Urinary bladder (tissue), 4 donors: Measurements from ENCODE around the gene ST3GAL4. TPM values are rescaled to one million over a fixed set of nuclear protein-coding genes. Genes with fewer than 3 reads are reported as not detected.

Experiments used
- DNase-seq: peaks from one replicate; pipeline ENCODE4 v3.0.0-alpha.2; 2015; ENCODE audit errors: extremely low spot score
- H3K27ac ChIP-seq: one replicate; pipeline ENCODE4 v1.5.1; 2013; ENCODE audit warnings: low read depth, mild to moderate bottlenecking, moderate library complexity
- H3K36me3 ChIP-seq: one replicate; pipeline ENCODE4 v1.6.1; 2013; ENCODE audit warnings: mild to moderate bottlenecking, moderate library complexity; ENCODE audit not compliant: insufficient read depth
- H3K4me1 ChIP-seq: one replicate; pipeline ENCODE4 v1.6.1; 2013; ENCODE audit warnings: mild to moderate bottlenecking, moderate library complexity; ENCODE audit not compliant: insufficient read depth
- H3K4me3 ChIP-seq: one replicate; pipeline ENCODE4 v1.5.1; 2013; ENCODE audit warnings: low read depth, low read length
- WGBS: extraction: QIAGEN DNeasy Blood & Tissue Kit; methylation state at CpG from one replicate; pipeline ENCODE4 v1.1.7; 2013; 5-methylcytosine and 5-hydroxymethylcytosine counted together
- polyA plus RNA-seq: library from polyadenylated mRNA; stranded (reverse); fragments of 200-250 nt; gene quantifications from one replicate; pipeline ENCODE4 v1.2.3, GENCODE V29; 2013
- total RNA-seq: library from RNA; depleted of rRNA; stranded (reverse); fragments of >200 nt; gene quantifications from one replicate; pipeline ENCODE4 v1.2.3, GENCODE V29; 2014
- donor health status: healthy with polysubstance abuse.
- donor health status: healthy.

ST3GAL4 gene
- total and polyA plus RNA-seq, 2 donors = 35.2 to 48.5 TPM

- WGBS = 33% methylated on average over 9 of the region's 9 CpGs
- no peaks in the 10 kb centered on the region for H3K36me3 ChIP-seq
- no peak overlapping the region for H3K4me3 ChIP-seq
- H3K27ac ChIP-seq = peak overlapping the region; percentile 77
- H3K4me1 ChIP-seq = no peaks in the 10 kb centered on the region
- DNase-seq = peak; percentile 64
Observed at GRCh38 chr11:126318574-126319373, 36.7 kb upstream of the ST3GAL4 start.

DNA sequence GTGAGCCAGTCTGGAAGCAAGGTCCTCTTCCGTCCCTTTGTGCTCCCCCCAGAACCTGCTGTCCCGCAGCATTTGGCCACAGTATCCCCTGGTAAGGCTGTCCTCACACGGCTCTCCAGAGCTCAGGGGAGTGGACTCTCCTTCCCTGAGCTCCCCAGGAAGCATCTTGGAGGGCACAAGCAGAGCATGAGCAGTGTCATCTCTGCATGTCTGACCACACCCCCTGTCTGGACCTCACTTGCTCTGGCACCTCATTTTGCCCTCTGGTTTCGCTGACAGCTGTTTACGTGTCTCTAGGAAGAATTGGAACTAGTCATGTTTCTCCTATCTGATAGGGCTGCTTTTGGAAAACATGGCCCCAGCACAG, 36.1 kb upstream of the ST3GAL4 start:
- 61% methylated on average over 5 of the region's 5 CpGs for WGBS
- DNase-seq = no peak
- Histone ChIP-seq H3K4me1 (no peaks in the 10 kb centered on the region), H3K36me3 (no peaks in the 10 kb centered on the region), H3K27ac (peak overlapping the region; percentile 43), H3K4me3 (no peak overlapping the region)

DNA sequence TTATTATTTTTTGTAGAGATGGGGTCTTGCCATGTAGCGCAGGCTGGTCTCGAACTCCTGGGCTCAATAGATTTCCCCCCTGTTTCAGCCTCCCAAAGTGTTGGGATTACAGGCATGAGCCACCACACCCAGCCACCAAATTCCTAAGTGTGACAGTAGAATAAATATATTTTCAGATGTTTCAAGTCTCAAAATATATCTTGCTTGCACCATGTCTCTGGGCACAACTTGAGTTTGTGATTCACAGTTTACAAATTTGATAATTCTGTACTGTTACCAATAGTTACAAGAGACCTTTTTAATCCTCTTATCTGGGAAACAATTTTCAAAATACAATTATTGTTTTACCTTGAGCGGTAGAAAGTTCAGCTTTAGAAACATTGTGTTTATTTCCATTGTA, 32.5 kb upstream of the ST3GAL4 start:
- Histone ChIP-seq H3K4me3 (no peak overlapping the region), H3K36me3 (no peaks in the 10 kb centered on the region), H3K4me1 (no peaks in the 10 kb centered on the region), H3K27ac (no peak overlapping the region)
- DNase-seq = no peak
- 91% methylated on average over 3 of the region's 3 CpGs for WGBS

GRCh38 chr11:126327281-126328000, 28.0 kb upstream of the ST3GAL4 start:
- Histone ChIP-seq H3K27ac (peak overlapping the region; percentile 55), H3K4me1 (no peaks in the 10 kb centered on the region), H3K4me3 (no peak overlapping the region), H3K36me3 (no peaks in the 10 kb centered on the region)
- no peak for DNase-seq
- 84% methylated on average over 17 of the region's 17 CpGs for WGBS

GRCh38 chr11:126328001-126328390, 27.5 kb upstream of the ST3GAL4 start:
- H3K36me3 ChIP-seq = no peaks in the 10 kb centered on the region
- peak overlapping the region; percentile 12 for H3K27ac ChIP-seq
- no peak for DNase-seq
- no peaks in the 10 kb centered on the region for H3K4me1 ChIP-seq
- H3K4me3 ChIP-seq = no peak overlapping the region
- 91% methylated on average over 20 of the region's 20 CpGs for WGBS

- Histone ChIP-seq H3K27ac (peak overlapping the region; percentile 12), H3K4me3 (no peak overlapping the region), H3K36me3 (no peaks in the 10 kb centered on the region), H3K4me1 (no peaks in the 10 kb centered on the region)
- 88% methylated on average over 12 of the region's 12 CpGs for WGBS
- no peak for DNase-seq
Observed at GRCh38 chr11:126328444-126328843, 27.0 kb upstream of the ST3GAL4 start.

DNA sequence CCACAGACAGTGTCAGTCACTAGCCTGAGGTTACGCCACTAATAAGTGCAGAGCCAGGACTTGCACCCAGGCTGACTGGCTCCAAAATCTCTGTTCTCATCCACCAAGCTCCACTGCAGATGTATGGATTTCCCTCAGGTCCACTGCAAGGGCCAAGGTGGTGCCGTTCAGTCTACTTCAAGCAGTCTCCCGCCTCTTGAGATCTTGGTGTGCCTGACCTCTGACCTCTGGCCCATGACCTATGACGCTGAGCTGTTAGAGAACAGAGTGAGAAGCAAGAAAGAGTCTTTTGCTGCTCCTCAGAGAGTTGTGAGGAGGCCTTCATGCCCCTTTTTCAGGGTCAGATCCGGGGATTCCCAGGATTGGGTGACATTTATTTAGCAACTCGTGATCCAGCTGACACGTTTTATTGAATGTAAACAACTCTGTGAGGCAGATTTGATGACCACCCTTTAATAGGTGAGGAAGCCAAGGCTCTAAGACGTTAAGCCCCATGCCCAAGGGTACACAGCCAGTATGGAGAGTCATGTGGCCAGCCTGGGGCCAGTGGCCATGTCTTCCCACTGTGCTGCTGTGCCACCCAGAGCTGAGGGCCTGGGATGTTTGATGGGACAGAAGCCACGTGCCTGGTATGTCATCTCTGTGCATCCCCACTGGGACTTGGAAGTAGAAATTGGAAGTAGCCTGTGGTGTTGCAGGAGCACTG, 26.4 kb upstream of the ST3GAL4 start:
- Histone ChIP-seq H3K4me3 (no peak overlapping the region), H3K36me3 (no peaks in the 10 kb centered on the region), H3K4me1 (no peaks in the 10 kb centered on the region), H3K27ac (no peak overlapping the region)
- 67% methylated on average over 9 of the region's 9 CpGs for WGBS
- no peak for DNase-seq

DNA sequence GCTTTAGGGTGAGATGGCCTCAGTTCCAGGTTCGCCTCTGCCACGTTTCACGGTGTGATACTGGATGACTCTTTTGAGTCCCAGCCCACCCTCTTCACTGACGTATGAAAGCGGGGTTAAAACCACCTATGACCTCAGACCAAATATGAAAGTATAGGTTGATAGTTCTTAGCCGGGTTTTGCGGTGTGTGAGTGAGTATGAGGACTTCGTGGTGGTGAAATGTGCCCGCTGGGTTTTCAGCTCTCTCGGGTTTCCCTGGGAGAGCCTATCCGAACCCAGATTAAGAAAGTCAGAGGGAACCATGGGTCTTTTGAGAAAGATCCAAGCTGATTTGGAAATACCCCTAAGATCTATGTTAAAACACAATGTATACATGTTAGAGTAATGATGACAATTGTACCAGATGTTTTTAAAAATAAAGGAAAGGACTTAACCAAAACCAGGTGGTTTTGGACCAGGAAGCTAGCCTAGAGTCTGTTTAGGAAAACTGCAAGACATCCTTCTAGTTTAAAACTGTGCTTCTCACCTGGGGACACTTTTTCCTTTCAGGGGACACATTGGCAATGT, 25.8 kb upstream of the ST3GAL4 start:
- no peaks in the 10 kb centered on the region for H3K4me1 ChIP-seq
- H3K4me3 ChIP-seq = no peak overlapping the region
- DNase-seq = no peak
- no peaks in the 10 kb centered on the region for H3K36me3 ChIP-seq
- WGBS = 89% methylated on average over 11 of the region's 11 CpGs
- H3K27ac ChIP-seq = no peak overlapping the region

- no peak overlapping the region for H3K4me3 ChIP-seq
- WGBS = 98% methylated on average over 13 of the region's 13 CpGs
- no peak for DNase-seq
- no peaks in the 10 kb centered on the region for H3K36me3 ChIP-seq
- H3K27ac ChIP-seq = no peak overlapping the region
- H3K4me1 ChIP-seq = no peaks in the 10 kb centered on the region
Observed at GRCh38 chr11:126331286-126331685, 24.2 kb upstream of the ST3GAL4 start.

DNA sequence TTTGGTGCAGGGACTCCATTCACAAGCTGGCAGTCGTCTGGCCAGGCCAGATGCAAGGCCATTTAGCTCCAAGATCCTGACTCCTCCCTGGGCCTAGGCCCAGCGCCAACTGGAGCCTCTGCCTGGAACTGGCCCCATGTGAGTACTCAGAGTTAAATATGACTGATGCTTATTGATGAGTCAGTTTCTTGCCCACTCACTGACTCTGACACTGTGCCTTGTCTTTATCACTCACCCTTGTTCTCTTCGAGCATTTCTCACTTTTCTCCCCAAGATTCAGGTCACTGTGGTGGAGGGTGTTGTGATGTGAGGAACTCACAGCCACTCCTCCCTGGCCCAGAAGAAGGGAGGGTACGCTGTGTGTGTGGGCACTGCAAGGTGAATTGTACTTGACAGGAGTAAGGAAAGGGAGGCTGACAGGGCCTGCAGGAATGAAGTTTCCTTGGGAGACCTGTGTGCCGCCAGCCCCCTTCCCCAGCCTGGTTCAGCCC, 23.2 kb upstream of the ST3GAL4 start:
- 61% methylated on average over 5 of the region's 5 CpGs for WGBS
- DNase-seq = no peak
- Histone ChIP-seq H3K36me3 (no peaks in the 10 kb centered on the region), H3K4me3 (no peak overlapping the region), H3K4me1 (no peaks in the 10 kb centered on the region), H3K27ac (no peak overlapping the region)

- 94% methylated on average over 7 of the region's 7 CpGs for WGBS
- H3K36me3 ChIP-seq = no peaks in the 10 kb centered on the region
- H3K27ac ChIP-seq = no peak overlapping the region
- no peaks in the 10 kb centered on the region for H3K4me1 ChIP-seq
- no peak for DNase-seq
- no peak overlapping the region for H3K4me3 ChIP-seq
Observed at GRCh38 chr11:126333142-126333541, 22.3 kb upstream of the ST3GAL4 start.

DNA sequence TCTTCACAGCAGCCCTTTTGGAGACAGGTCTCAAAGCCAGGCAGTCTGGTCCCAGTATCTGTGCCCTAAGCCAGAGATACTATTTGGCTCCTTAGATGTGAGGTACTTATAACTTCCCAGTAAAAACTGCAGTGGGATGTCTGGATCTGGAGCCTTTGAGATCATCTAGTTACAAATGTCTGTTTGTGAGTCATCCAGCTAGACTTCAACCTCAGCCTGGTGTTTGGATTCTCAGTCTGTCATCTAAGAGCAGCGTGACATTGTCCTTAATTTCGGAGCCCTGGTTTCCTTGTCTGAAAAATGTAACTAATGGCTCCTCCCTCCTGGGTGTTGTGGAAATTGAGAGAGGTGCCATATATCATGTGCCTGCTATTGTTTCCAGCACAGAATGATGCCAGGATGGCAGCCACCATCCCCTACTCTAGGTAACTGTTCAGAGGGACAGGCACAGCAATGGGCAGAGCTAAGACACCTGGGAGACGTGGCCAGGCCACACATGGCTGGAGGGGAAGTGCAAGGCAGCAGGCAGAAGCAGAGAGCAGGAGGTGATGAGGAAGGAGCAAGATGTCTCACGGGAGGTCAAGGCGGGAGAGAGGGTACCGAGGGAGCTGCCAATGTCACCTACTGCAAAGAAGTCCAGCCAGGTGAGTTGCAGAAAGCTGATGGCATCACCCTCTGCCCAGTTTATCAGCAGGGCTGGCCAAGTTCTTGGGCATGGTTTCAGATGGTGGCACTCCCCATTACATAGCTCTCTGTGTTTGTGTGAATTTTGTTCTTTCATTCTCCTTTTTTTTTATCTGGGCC, 20.6 kb upstream of the ST3GAL4 start:
- Histone ChIP-seq H3K4me3 (no peak overlapping the region), H3K4me1 (no peaks in the 10 kb centered on the region), H3K36me3 (no peaks in the 10 kb centered on the region), H3K27ac (no peak overlapping the region)
- WGBS = 92% methylated on average over 6 of the region's 6 CpGs
- no peak for DNase-seq

GRCh38 chr11:126335463-126335760, 20.1 kb upstream of the ST3GAL4 start:
- WGBS = 91% methylated on average over 5 of the region's 5 CpGs
- H3K36me3 ChIP-seq = no peaks in the 10 kb centered on the region
- no peaks in the 10 kb centered on the region for H3K4me1 ChIP-seq
- no peak overlapping the region for H3K4me3 ChIP-seq
- no peak for DNase-seq
- no peak overlapping the region for H3K27ac ChIP-seq
